HCT116 (cell line): ENCODE data around the gene OSCP1. TPM values are rescaled to one million over a fixed set of nuclear protein-coding genes. Genes with fewer than 3 reads are reported as not detected.
A peak's percentile ranks its signal among the peaks of the same experiment; 100 is the strongest.

Experiments used
- ATAC-seq: fragments of 200-7000 bp; cut with Tn5 transposase; 2 replicates; pipeline ENCODE4 v1.9.1; 2020; ENCODE audit warnings: mild to moderate bottlenecking, moderate library complexity
- BruUV-seq: library from RNA; stranded (reverse); fragments of 400-500 nt; replicated peaks from 2 replicates; lab custom pipeline; 2021; lab: Mats Ljungman, UMichigan
- CTCF ChIA-PET: fragments of 300-600 bp; sonication (Branson Sonifier 250); formaldehyde crosslinking; loops from one replicate; lab custom pipeline; 2021; ENCODE audit warnings: antibody characterized with exemption; lab: Charles Lee
- POLR2A ChIA-PET: fragments of 300-600, 350-600 bp; sonication (Branson Sonifier 250); formaldehyde crosslinking; loops from one replicate; lab custom pipeline; 2021; ENCODE audit warnings: antibody characterized with exemption; lab: Charles Lee
- RAD21 ChIA-PET, 2 experiments: fragments of 300-600 bp; sonication (Branson Sonifier 250); formaldehyde crosslinking; loops; one replicate each; lab custom pipeline; 2023; ENCODE audit warnings: low total read pairs in 2 of 2; ENCODE audit not compliant: uncharacterized antibody in 2 of 2, unreplicated experiment in 2 of 2, low non-redundant PET in 1 of 2; lab: Charles Lee
- DNase-seq: peaks from one replicate; pipeline ENCODE4 v3.0.0-alpha.2; 2010; ENCODE audit warnings: low read depth, low spot score
- H2AFZ ChIP-seq: fragments of 200-600 bp; shearing (Covaris generic), sonication (generic); 2 replicates; pipeline ENCODE4 v1.6.1; 2017; ENCODE audit warnings: low read depth, mixed run types, mixed read lengths, antibody characterized with exemption, low read length; ENCODE audit not compliant: poor library complexity, severe bottlenecking
- H3K27ac ChIP-seq: 2 replicates; pipeline ENCODE4 v1.5.1; 2012; ENCODE audit warnings: low read depth, low read length
- H3K27me3 ChIP-seq: fragments of 200-600 bp; sonication (generic); 2 replicates; pipeline ENCODE4 v1.6.1; 2016; ENCODE audit warnings: mixed run types, low read length, mixed read lengths; ENCODE audit not compliant: insufficient read depth
- H3K36me3 ChIP-seq, 2 experiments: fragments of 200-500 bp in 1 of 2; fragments of 200-600 bp in 1 of 2; sonication (Bioruptor generic) in 1 of 2; sonication (generic) in 1 of 2; 2 replicates each; pipeline versions ENCODE4 v1.5.1 to v1.6.1; 2014 to 2016; ENCODE audit warnings: low read length in 2 of 2, inconsistent platforms in 1 of 2, mixed read lengths in 1 of 2, mixed run types in 1 of 2; ENCODE audit not compliant: insufficient read depth in 2 of 2, control insufficient read depth in 1 of 2
- H3K4me1 ChIP-seq, 2 experiments: fragments of 200-600 bp in 1 of 2; sonication (generic) in 1 of 2; 2 replicates each; pipeline versions ENCODE4 v1.5.1 to v1.6.1; 2012 to 2017; ENCODE audit warnings: low read length in 2 of 2, inconsistent platforms in 1 of 2, mild to moderate bottlenecking in 1 of 2, mixed read lengths in 1 of 2, mixed run types in 1 of 2, moderate library complexity in 1 of 2; ENCODE audit not compliant: insufficient read depth in 2 of 2, control insufficient read depth in 1 of 2
- H3K4me2 ChIP-seq: fragments of 200-600 bp; sonication (generic); 2 replicates; pipeline ENCODE4 v1.6.1; 2017; ENCODE audit warnings: mixed run types, low read length, mixed read lengths
- H3K4me3 ChIP-seq, 2 experiments: fragments of 200-600 bp in 1 of 2; sonication (generic) in 1 of 2; replicated peaks in 1 of 2; 2 replicates each; pipeline ENCODE4 v1.5.1; 2011 to 2016; ENCODE audit warnings: low read length in 2 of 2, control low read depth in 1 of 2, low read depth in 1 of 2, mild to moderate bottlenecking in 1 of 2, mixed read lengths in 1 of 2, mixed run types in 1 of 2
- H3K79me2 ChIP-seq: fragments of 200-600 bp; sonication (generic); 2 replicates; pipeline ENCODE4 v1.6.1; 2017; ENCODE audit warnings: mild to moderate bottlenecking, mixed run types, low read length, moderate library complexity, mixed read lengths; ENCODE audit not compliant: insufficient read depth
- H3K9ac ChIP-seq: fragments of 200-600 bp; sonication (generic); 2 replicates; pipeline ENCODE4 v1.6.1; 2016; ENCODE audit warnings: low read length, mixed read lengths
- H3K9me2 ChIP-seq: fragments of 200-600 bp; sonication (generic), shearing (Covaris generic); 2 replicates; pipeline ENCODE4 v1.6.1; 2017; ENCODE audit warnings: mixed run types, mild to moderate bottlenecking, moderate library complexity; ENCODE audit not compliant: insufficient read depth
- H3K9me3 ChIP-seq, 2 experiments: fragments of 200-500 bp in 1 of 2; fragments of 200-600 bp in 1 of 2; sonication (Bioruptor generic) in 1 of 2; sonication (generic) in 1 of 2; 2 replicates each; pipeline ENCODE4 v1.6.1; 2014 to 2017; ENCODE audit warnings: low read length in 2 of 2, mixed read lengths in 2 of 2, inconsistent platforms in 1 of 2, low read depth in 1 of 2, mild to moderate bottlenecking in 1 of 2, mixed run types in 1 of 2, moderate library complexity in 1 of 2; ENCODE audit not compliant: control insufficient read depth in 1 of 2, insufficient read depth in 1 of 2
- H4K20me1 ChIP-seq: fragments of 200-600 bp; sonication (generic), shearing (Covaris generic); 2 replicates; pipeline ENCODE4 v1.6.1; 2017; ENCODE audit warnings: mixed run types, mild to moderate bottlenecking, moderate library complexity; ENCODE audit not compliant: insufficient read depth
- EGR1 ChIP-seq: IDR thresholded peaks from 2 replicates; pipeline ENCODE4 v1.6.1; 2012; ENCODE audit warnings: low read depth
- EZH2phosphoT487 ChIP-seq: fragments of 200-600 bp; IDR thresholded peaks from 2 replicates; pipeline ENCODE4 v1.6.1; 2018; ENCODE audit warnings: antibody characterized with exemption, borderline replicate concordance
- POLR2AphosphoS5 ChIP-seq: IDR thresholded peaks from 2 replicates; pipeline ENCODE4 v1.6.1; 2011; ENCODE audit warnings: mild to moderate bottlenecking, low read depth, low read length, moderate library complexity
- SIN3A ChIP-seq: IDR thresholded peaks from 2 replicates; pipeline ENCODE4 v1.6.1; 2012; ENCODE audit warnings: low read depth
- SRF ChIP-seq: IDR thresholded peaks from 2 replicates; pipeline ENCODE4 v1.6.1; 2012; ENCODE audit warnings: low read depth
- intact Hi-C: fragments of 100-400 bp; cut with micrococcal nuclease; formaldehyde crosslinking; loops from 2 replicates; pipeline ENCODE4 v1.10.0; 2022
- total RNA-seq: library from RNA; stranded (reverse); gene quantifications from one replicate; pipeline ENCODE4 v1.2.1, GENCODE V29; 2021; ENCODE audit not compliant: unreplicated experiment
- TF ChIP-seq, protein P1 (sequence below): IDR thresholded peaks from 2 replicates; pipeline ENCODE4 v1.6.1; 2012

The OSCP1 gene
- total RNA-seq, 1 experiment from 2014 or later: 4.1 TPM

DNA sequence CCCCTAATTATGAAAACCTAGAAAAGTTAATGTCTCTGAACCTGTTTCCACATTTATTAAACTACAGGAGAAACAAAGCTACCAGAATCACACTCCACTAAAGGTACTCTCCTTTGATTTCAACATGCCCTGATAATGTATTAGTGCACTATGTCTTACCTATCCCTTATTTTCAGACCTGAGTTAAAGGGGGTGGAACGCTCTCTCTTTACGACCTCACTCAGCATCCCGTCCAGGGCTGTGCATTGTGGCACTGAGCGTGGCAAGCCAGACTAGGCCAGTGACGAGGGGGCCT is 53.2 kb downstream of the OSCP1 start:
- Histone ChIP-seq H2AFZ (no peak overlapping the region), H3K4me1 (peaks cover 27 to 45% of the 10 kb centered on the region in 2 experiments), H3K27me3 (no peaks in the 10 kb centered on the region), H3K9me3 (no peaks in the 10 kb centered on the region), H3K9ac (peak overlapping the region; percentile 90), H3K36me3 (peaks cover 12 to 19% of the 10 kb centered on the region in 2 experiments; a peak in 3 of 4 replicates), H3K4me3 (peak overlapping the region; percentile 85 to 91), H3K79me2 (peaks cover 34% of the 10 kb centered on the region), H3K4me2 (peak overlapping the region; percentile 94), H3K27ac (peak overlapping the region; percentile 74), H4K20me1 (no peaks in the 10 kb centered on the region), H3K9me2 (no peaks in the 10 kb centered on the region)
- ChIA-PET POLR2A (interaction anchor here (1.2 to 7.4 kb wide), 2 partner anchors 10 to 248 kb away, joined by 4 to 219 read pairs; partner anchors contain the start of genes STK40 and TRAPPC3), CTCF (interaction anchor here (1.8 kb wide), 1 partner anchor 10 kb away, joined by 7 read pairs; no protein-coding TSS in a partner anchor), RAD21 (no interaction called here)
- DNase-seq (no peak), ATAC-seq (peak; percentile 19)
- TF ChIP-seq, protein P1, sequence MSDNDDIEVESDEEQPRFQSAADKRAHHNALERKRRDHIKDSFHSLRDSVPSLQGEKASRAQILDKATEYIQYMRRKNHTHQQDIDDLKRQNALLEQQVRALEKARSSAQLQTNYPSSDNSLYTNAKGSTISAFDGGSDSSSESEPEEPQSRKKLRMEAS: 0 out of 2 replicates have a peak, but pooled peaks have one; percentile 12
- TF ChIP-seq EZH2phosphoT487: no peak
- intact Hi-C loops: no loop called here
- BruUV-seq: no TSS peak

DNA sequence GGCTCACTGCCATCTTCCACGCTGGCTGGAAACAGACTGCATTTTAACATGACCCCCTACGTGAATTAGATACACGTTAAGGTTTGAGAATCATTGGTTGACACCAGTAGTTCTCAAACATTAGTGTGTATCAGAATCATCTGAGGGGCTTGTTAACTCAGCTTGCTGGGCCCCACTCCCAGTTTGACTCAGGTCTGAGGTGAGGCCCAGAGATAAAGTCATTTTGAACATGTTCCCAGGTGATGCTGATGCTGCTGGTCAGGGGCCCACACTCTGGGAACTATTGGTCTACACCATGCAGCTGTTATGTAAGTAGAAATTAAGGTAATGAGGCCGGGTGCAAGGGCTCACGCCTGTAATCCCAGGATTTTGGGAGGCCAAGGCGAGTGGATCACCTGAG is 53.9 kb downstream of the OSCP1 start:
- ChIA-PET CTCF (no interaction called here), RAD21 (no interaction called here), POLR2A (interaction anchor here (2.1 to 7.4 kb wide), 2 partner anchors 9 to 10 kb away, joined by 12 to 219 read pairs; partner anchors contain the start of gene STK40)
- intact Hi-C loops: no loop called here
- no peaks in the 10 kb centered on the region for H4K20me1 ChIP-seq
- H3K4me3 ChIP-seq: peak overlapping the region; percentile 85 to 91
- no peak overlapping the region; the same call in 1 of the 2 replicates for H3K27ac ChIP-seq
- H3K79me2 ChIP-seq: peaks cover 34% of the 10 kb centered on the region
- H2AFZ ChIP-seq: no peak overlapping the region
- TF ChIP-seq EGR1 (no peak), POLR2AphosphoS5 (no peak), SRF (no peak), SIN3A (no peak)
- ATAC-seq (no peak), DNase-seq (no peak)
- H3K36me3 ChIP-seq: peaks cover 12 to 20% of the 10 kb centered on the region in 2 experiments; a peak in 3 of 4 replicates
- peak overlapping the region; percentile 90 for H3K9ac ChIP-seq
- peak overlapping the region; percentile 94 for H3K4me2 ChIP-seq
- H3K9me2 ChIP-seq: no peaks in the 10 kb centered on the region
- no peaks in the 10 kb centered on the region for H3K27me3 ChIP-seq
- peaks cover 23 to 39% of the 10 kb centered on the region in 2 experiments for H3K4me1 ChIP-seq
- no peaks in the 10 kb centered on the region for H3K9me3 ChIP-seq
- BruUV-seq: no TSS peak
